ENCODE measurements around the gene TGFBR1.

- no peak for TF ChIP-seq BACH2 (CRISPR knock-in tag; IDR thresholded peaks at IDR 0.05; ENCODE audit: borderline replicate concordance)
- TF ChIP-seq TCF4 (CRISPR knock-in tag; IDR thresholded peaks at IDR 0.05; ENCODE audit: borderline replicate concordance): no peak
- TF ChIP-seq PATZ1 (CRISPR knock-in tag; IDR thresholded peaks at IDR 0.05; ENCODE audit: borderline replicate concordance): no peak
- no peak for TF ChIP-seq ZFP3 (CRISPR knock-in tag; IDR thresholded peaks at IDR 0.05)
- no peak for TF ChIP-seq GLIS3 (CRISPR knock-in tag; IDR thresholded peaks at IDR 0.05)
- TF ChIP-seq ZNF70 (CRISPR knock-in tag; IDR thresholded peaks at IDR 0.05): no peak
- TF ChIP-seq ZFP30 (CRISPR knock-in tag; IDR thresholded peaks at IDR 0.05): no peak
- TF ChIP-seq ARNTL (CRISPR knock-in tag; IDR thresholded peaks at IDR 0.05; ENCODE audit: borderline replicate concordance, low read depth): no peak
- no peak for TF ChIP-seq OSR1 (CRISPR knock-in tag; IDR thresholded peaks at IDR 0.05)
These were observed 23.2 kb downstream of the TGFBR1 start for GRCh38 chr9:99128133-99128406.

Data from SK-N-SH treated with all-trans-retinoic acid at 6 μM for 48 hours (cell line).